Measurements from ENCODE around the gene CRIM1. TPM values are rescaled to one million over a fixed set of nuclear protein-coding genes. Genes with fewer than 3 reads are reported as not detected.

CRIM1 gene
- polyA plus RNA-seq, 1 donor, result 21.1 TPM

DNA sequence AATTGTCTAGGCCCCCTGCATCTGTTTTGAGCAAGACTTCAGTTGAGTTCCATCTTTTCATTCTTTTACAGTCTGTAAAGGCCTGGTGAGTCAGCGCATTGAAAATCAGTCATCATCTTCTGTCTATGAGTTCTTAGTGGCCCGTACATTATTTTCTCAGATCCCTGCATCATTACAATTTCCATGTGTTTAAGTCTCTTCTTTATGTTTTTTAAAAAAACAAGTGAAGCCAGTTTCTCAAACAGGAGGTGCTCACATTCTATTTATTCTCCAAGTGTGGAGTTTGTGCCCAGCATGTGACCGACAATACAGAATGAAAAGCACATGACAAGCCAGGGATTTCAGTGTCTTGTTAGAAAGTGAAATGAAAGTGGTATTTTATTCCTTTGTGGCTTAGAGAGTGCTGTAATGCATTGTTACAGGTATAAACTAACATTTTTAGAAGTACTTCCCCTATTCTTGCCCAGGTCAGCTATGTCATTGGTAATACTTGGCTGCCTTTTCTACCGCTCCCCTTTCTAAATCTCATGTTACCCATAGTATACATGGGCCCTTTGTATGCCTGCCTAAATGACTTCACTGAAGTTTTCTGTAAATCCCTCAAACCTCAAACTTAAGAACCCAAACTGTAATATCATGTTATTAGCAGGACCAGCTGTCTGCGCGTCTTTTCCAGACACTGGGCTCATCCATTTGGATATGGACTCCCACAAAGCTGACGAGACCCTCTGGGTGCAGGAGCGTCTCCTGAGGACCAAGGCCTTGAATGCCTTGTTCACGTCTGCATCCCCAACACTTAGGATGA is 174.8 kb downstream of the CRIM1 start:
- no peak for DNase-seq

DNA sequence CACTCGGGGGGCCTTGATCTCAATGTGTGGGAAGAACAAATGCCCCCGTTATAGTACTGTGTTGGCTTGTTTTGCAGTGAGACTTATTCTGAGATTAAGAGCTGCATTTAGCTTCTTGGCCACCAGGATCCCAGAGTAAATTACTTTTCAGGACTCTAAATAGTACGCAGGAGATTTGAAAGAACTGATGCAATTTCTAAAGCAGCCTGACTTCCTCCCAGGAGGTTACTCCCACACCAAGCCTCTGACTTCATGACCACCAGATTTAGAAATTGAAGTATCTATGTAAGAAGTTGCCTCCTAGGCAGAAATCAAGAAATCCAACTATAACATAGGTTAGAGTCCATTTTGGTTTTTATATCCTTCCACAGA is 175.4 kb downstream of the CRIM1 start:
- no peak for DNase-seq

DNA sequence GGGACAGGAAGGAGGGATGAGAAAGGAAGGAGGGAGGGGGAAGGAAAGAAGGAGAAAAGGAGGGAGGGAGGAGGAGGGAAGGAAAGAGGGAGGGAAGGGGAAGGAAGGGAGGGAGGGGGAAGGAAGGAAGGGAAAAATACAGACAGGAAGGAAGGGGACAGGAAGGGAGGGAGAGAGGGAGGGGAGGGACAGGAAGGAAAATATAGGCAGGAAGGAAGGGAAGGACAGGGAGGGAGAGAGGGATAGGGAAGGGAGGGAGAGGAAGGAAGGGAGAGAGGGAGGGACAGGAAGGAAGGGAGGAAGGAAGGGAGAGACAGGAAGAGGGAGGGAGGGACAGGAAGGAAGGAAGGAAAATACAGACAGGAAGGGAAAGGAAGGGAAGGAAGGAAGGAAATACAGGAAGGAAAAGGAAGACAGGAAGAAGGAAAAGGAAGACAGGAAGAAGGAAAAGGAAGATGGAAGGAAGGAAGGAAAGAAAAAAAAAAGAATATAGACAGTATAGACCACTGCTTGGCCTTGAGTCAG is 178.8 kb downstream of the CRIM1 start:
- DNase-seq, result no peak

DNA sequence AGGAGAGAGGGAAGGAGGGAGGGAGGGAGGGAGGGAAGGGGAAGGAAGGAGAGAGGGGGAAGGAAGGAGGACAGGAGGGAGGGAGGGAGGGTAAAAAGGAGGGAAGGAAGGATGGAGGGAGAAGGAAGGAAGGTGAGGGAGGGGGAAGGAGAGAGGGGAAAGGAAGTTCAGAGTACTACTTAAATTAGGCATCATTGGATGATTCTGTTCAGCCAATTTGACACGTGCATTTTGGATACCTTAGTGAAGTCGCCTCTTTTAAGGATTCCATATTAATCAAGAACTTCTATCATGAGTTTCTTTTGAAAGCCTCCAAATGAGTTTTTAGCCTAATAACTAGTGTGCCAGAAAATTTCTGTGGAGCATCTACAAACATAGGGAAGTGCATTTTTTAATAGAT is 179.5 kb downstream of the CRIM1 start:
- DNase-seq, result no peak

DNA sequence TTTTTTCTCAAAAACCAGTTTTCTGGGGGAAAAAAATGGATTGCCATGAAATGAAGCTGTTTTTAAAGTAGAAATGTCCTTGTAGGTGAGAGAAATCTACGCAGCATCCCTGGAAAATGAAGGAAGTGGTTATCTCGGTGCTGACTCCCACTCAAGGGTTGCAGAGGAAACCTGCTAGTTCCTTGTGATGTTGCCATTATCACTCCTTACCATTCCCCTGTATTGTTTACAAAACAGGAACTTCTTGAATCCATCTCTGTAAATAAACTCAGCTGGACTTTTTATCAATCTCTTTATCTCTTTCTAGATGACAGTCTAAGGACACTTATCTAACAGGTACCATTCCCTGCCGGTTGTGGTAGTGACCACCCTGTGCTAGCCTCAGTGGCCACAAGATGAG is 181.2 kb downstream of the CRIM1 start:
- DNase-seq, result no peak

DNA sequence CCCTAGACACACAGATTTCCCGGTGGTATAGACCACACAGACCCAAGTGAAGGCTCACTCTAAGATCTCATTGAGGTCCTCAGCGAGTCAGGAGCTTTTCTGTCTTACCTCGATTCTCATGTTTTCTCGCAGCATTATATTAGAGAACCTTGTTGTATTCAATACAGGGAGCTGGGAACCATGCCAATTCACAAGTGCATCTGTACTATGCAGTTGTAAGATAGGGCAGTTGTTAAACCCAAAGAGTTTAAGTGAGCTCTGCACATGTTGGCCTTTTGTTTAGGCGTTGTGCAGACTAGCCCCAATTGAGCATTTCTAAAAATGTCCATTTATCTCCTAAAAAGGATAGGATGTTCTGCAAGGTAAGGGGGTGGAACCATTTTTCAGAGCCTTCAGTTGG is 182.8 kb downstream of the CRIM1 start:
- no peak for DNase-seq

DNA sequence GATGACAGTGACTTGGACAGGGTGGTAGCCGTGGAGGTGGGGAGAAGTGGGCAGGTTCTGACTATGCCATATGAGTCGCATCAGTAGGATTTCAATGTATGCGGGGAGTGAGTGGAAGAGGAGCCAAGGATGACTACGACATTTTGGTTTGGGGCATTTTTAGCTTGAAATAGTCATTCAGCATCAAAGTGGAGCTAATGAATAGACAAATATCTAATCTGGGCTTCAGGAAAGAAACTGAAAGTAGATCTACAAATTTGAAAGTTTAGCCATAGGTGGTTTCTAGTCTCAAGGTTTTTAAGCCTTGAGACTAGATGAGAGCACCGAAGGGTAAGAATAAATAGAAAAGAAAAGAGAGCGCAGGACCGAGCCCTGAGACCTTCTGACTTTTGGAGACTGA is 184.1 kb downstream of the CRIM1 start:
- DNase-seq, result no peak

DNA sequence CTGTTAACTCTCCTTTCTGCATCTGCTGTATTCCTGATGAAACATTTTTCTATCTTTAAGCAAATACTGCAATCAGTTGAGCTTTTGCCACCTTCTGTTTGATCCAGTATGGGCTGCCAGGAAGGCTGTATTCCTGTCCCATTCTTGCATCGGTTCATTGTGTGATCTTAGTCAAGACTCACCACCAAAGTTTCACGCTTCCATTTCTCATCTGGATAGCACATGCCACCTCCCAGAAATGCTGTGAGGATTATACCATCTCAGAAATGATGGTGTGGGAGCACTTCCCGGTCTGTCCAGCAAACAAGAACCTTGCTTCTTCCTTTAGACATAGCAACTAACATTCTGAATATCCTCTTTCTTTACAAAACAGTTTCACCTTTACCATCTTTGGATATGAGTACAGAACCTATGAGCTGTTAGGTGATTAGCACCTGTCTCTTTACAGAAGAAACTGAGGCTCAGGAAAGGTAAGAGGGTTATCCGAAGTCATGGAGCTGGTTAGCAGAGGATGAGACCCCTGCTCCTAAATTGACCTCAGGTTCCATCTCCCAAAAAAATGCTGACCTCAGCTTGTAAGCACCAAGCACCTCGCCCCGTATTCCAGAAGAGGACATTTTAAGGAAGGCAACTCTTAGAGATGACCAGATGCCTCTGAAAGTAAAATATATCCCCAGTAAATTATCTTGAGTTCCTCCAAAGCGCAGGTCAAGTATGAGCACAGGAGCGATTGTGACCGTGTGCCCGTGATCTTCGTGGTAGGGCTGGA is 185.6 kb downstream of the CRIM1 start:
- DNase-seq, result no peak

DNA sequence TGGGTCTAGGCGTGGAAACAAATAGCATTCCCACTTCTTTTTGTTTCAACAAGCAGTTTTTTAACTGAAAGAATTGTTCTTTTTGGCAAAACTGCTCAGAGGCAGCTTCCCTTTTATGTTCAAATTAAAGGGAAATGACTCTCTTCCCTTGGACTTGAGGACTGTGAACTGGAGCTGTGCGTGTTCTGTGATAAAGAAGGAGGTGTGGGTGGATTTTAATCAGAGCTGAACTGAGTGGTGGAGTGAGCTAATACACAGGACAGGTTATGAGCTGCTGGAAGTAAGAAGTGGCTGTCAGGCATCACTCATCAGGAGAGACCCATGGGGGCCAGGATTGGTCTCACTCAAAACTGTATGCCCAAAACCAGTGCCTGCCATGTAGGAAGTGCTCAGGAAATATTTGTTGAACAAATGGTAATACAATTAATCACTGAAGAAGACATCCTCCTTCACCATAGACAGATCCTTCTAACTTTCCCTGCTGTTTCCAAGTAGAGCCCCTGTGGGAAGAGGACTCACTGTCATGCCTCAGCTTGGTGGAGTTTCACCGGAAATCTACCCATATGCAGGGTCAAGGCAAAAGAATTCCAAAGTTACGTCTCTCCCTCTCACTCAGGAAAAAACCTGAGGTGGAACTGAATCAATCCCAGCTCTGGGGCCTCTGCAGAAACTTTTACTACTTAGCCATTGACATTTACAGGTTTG is 186.5 kb downstream of the CRIM1 start:
- DNase-seq, result no peak

DNA sequence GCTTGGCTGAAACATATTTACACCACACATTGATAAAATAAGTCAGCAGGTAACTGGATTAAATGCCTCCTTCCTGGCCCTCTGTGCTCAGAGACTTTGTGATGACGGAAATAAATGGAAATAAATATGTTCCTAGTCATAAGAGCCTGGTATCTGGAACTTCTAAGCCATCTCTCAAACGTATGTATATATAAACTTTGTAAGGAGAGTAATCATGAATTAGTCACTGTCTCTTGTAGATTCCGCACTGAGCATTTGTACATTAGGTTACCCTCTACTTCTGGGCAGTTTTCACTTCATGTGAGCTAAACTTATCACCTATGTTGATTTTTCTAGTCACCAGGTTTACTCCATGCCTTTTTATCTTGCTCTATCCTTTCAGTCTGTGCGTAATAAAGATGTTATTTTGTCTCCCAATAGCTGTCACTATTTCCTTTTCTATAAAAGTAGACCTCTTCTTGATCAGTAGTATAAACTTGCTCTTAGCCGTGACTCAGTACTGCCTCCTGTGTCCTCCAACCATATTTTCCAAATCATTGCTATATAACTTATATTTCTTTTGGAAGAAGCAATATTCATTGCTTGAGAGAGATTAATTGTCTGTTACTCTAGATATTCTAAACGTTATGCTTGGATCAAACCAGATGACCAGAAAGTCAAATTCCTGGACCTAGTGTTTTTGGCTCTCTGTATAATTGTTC is 189.2 kb downstream of the CRIM1 start:
- DNase-seq, result no peak

DNA sequence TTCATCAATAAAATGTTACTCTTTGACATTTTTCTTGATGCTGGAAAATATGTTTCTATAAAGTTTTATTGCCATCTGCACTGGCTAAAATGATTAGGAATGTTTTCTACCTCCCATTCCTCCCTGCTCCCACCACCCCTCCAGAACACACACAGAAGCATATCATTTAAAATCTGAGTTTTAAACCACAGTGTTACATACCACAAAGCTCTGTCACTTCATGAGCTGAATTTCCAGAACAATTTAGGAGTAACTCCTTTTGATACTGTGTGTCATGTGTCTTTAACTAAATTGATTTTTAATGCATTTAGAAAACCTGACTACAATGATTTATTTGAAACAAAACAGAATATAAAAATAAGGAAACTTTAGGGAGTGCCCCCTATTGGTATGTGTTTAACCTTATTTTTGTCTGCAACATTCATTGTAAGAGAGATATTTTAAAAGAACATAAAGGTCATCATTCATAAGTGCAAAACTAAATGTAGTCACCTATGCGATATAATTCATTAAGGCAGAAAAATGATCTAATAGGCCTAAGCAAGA is 190.4 kb downstream of the CRIM1 start:
- no peak for DNase-seq

DNA sequence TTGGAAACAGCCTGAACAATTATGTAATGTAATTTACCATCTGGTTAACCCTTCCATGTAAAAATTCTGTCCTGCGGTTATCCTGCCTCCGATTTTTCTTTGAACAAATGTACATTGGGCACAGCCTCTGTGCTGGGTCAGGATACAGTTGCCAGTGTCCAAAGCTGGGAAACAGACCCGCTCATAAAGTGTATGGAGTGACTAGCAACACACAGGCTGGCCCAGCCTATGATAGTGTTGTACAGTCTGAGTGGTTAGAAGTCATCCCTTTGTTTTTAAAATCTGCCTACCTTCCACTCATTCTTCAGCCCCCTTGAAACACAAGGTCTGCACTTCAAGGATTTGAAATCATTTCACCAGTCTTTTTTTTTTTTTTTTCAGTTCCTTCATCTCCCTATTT is 192.3 kb downstream of the CRIM1 start:
- no peak for DNase-seq

DNA sequence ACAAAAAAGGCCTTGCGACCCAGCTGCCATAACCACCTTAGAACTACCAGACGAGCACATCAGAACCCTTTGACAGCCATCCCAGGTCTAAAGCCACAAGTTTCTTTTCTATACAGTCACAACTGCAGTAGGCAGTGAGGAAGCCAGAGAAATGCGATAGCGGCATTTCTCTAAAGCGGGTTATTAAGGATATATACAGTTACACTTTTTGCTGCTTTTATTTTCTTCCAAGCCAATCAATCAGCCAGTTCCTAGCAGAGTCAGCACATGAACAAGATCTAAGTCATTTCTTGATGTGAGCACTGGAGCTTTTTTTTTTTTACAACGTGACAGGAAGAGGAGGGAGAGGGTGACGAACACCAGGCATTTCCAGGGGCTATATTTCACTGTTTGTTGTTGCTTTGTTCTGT is 193.6 kb downstream of the CRIM1 start:
- no peak for DNase-seq

DNA sequence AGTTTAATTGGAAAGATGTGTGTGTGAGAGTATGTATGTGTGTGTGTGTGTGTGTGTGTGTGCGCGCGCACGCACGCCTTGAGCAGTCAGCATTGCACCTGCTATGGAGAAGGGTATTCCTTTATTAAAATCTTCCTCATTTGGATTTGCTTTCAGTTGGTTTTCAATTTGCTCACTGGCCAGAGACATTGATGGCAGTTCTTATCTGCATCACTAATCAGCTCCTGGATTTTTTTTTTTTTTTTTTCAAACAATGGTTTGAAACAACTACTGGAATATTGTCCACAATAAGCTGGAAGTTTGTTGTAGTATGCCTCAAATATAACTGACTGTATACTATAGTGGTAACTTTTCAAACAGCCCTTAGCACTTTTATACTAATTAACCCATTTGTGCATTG is 194.4 kb downstream of the CRIM1 start:
- DNase-seq, result no peak

DNA sequence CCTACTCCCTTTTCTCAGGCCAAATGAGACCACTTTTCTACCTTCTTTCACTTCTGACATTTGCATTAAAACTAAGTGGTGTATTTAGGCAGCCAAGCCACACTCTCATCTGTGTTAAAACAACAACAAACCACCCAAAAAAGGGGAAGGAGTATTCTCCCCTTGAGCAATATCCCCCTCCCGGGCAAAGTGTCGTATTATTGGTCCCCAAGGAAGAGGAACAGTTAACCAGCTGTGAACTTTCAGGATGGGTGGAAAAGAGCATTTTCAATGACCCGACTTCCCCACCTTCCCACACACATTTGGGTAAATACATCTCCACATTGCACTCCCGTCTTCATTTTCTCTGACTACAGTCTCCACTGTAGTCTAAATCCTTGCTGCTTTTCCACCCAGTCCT is 198.1 kb downstream of the CRIM1 start:
- no peak for DNase-seq

DNA sequence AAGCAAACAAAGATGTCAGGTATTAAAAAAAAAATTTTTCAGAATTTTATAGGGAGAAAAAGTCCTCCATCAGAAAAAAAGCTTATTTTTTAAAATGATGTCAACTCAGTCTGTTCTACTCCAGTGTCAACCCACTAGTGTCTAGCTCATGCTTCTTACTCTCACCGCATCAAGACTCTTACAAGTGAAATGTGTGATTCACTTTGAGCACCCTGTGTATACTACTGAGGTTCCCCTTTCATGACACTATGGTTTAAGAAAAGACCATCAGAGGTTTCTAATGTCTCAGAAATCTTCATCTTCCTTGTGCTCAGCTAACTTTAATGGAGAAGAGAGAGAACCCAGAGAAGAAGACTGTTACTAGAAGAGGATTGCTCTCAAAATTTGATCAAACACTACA is 199.0 kb downstream of the CRIM1 start:
- DNase-seq, result no peak

DNA sequence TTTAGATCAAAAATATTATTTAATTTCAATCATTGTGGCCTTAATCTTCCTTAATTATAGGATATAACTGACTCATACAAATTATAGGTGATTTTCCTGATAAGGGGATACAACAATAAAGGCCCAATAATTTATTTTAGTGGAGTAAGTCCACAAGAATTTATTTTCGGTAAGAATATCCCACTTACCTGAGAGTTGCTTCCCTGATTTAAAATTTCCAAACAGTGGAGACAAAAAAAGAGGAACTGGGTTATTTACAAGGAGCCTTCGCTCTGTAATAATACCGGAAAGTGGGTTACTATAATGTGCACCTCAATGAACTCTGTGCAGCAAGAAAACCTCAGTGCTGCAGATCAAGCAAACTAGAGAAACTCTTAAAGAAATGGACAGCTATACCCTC is 200.2 kb downstream of the CRIM1 start:
- DNase-seq, result no peak

DNA sequence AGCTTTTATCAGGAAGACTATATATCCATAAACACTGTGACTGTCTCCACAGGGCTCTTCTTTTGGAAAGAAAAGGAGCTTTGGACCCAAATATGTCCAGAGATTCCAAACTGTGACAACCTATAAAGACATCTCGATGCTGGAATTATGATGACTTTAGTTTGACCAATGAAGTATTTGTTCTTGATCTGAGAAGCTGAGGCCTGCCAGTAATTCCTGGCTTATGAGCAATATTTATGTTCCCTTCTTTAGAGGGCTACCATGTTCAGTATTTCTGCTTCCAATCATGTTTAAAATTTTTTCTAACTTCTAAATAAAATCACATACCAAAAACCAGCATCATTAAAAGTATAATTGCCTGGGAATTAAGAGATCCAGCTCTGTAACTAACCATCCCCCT is 201.3 kb downstream of the CRIM1 start:
- DNase-seq, result no peak

DNA sequence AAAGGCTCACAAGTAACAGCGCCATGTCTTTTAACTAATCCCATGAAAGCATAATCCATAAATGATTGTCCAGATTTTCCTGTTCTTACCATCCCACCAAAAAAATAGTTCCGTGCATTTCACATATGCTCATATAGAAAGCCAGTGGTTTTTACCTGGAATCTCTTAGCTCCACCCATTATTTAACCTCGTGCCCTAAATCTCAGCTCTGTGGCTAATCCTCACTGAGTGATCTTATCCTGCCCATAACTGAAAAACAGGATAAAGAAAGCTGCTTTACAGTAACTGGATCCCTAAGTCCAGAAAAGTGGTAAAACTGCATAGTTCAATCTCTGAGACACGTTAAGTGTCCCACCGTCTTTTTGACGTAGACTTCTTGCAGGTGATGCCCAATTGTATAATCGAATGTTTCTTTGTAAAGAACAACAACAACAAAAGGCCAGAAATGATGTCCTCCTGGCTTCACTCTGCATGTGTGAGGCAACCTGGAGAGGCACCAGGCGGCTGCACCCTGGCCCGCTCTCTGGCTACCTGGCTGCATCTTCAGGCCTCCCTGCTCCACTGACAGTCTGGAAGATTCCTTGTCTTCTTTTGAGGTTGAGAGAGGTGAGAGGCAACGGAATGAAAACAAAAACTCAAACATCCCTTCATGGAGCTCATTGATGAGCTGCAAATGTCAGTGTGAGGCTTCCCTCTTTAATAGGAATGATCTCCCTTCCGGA is 203.8 kb downstream of the CRIM1 start:
- no peak for DNase-seq

DNA sequence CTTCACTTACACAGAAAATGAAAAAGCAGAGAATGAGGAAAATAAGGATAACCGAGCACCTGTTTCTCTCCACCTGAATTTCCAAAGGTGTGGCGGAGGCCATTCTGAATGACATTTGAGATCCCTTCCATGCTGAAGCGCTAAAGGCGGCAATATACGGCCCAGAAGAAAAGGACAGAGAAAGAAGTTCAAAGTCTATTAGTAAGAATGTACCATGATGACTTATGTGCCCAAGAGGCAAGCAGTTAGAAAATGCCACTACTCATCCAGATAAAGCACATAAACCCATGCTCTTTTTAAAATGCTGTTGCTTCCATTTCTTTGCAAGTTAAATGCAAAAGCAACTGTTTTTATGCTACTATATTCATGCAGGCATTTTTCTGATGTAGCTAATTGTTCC is 205.1 kb downstream of the CRIM1 start:
- no peak for DNase-seq

DNA sequence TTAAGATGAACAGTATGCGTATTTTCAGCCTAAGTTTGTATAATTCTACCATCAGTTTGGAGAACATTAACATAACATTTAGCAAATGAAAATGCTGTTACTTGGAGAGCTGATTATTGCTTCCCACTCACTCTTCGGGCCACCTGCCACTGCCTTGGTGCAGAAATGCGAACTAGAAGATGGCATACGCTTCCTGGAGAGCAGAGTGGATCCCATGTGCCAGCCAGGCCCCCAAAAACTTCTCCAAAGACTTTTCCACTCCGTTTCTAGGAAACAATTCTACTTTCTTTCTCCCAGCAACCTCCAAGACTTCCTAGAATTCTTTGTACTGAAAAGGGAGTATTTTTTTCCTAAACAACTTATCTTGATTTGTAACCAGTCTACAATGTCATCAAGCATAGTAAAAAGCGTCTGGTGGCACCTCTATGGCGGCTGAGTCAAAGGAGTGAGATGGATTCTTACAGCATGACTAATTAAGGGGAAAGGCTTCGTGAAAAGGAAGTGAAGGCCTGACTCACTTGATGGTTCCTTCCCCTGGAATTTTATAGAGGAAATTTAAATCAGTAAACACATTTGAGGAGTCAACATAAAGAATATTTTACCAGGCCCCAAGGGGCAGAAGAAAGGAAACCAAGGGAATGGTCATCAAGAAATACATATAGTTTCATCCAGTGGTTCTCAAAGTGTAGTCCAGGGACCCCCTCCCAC is 205.8 kb downstream of the CRIM1 start:
- DNase-seq, result no peak
